Hematopoietic multipotent progenitor cell treated with erythropoietin and hydrocortisone succinate and interleukin-3 and kit ligand, for 8 days (in vitro differentiated cells): Measurements from ENCODE around the gene RND1.
A peak's percentile ranks its signal among the peaks of the same experiment; 100 is the strongest.
"Not testable (repeated sequence)": the region's sequence is repeated elsewhere in the genome, so short reads cannot be mapped to it uniquely, and the experiment has no call there.

Experiments
- DNase-seq: peaks from one replicate; pipeline ENCODE4 v3.0.0-alpha.2; 2015

RND1 gene

GRCh38 chr12:48866052-48866711 is 512 bp upstream of the RND1 start:
- DNase-seq, result no peak

GRCh38 chr12:48863291-48863690 is 2.4 kb downstream of the RND1 start:
- no peak for DNase-seq

- DNase-seq, result no peak
Measured at GRCh38 chr12:48862760-48863159, 2.9 kb downstream of the RND1 start.

- no peak for DNase-seq
Measured at GRCh38 chr12:48861111-48861510, 4.6 kb downstream of the RND1 start.

- not testable (repeated sequence) for DNase-seq
Measured at GRCh38 chr12:48860236-48860635, 5.4 kb downstream of the RND1 start.

GRCh38 chr12:48859607-48860006 is 6.1 kb downstream of the RND1 start:
- DNase-seq, result no peak

- no peak for DNase-seq
Measured at GRCh38 chr12:48858043-48858442, 7.6 kb downstream of the RND1 start.

- DNase-seq, result no peak
Measured at GRCh38 chr12:48857278-48857994, 8.2 kb downstream of the RND1 start.

- no peak for DNase-seq
Measured at GRCh38 chr12:48856379-48856778, 9.3 kb downstream of the RND1 start.

- not testable (repeated sequence) for DNase-seq
Measured at GRCh38 chr12:48854932-48855331, 10.7 kb downstream of the RND1 start.

- no peak for DNase-seq
Measured at GRCh38 chr12:48854488-48854887, 11.2 kb downstream of the RND1 start.

- peak; percentile 97 for DNase-seq
Measured at GRCh38 chr12:48852734-48853688, 12.7 kb downstream of the RND1 start.

- peak; percentile 99 for DNase-seq
Measured at GRCh38 chr12:48851883-48852733, 13.6 kb downstream of the RND1 start, which contains the start of gene DDX23. TSS of gene DDX23 (minus strand) at chr12:48852163. CDS start at chr12:48845782, 6,381 bp downstream.

GRCh38 chr12:48842021-48842420 is 23.6 kb downstream of the RND1 start:
- not testable (repeated sequence) for DNase-seq

- DNase-seq, result no peak
Measured at GRCh38 chr12:48838048-48838447, 27.6 kb downstream of the RND1 start.

GRCh38 chr12:48832321-48833060 is 33.2 kb downstream of the RND1 start:
- DNase-seq, result no peak

GRCh38 chr12:48831257-48831656 is 34.4 kb downstream of the RND1 start:
- DNase-seq, result no peak

- no peak for DNase-seq
Measured at GRCh38 chr12:48828841-48829575, 36.7 kb downstream of the RND1 start.

GRCh38 chr12:48828293-48828692 is 37.4 kb downstream of the RND1 start:
- no peak for DNase-seq

GRCh38 chr12:48827513-48828096 is 38.1 kb downstream of the RND1 start:
- no peak for DNase-seq
